ENCODE measurements around the gene KCTD4.
"Not testable (repeated sequence)": the region's sequence is repeated elsewhere in the genome, so short reads cannot be mapped to it uniquely, and the experiment has no call there.

The KCTD4 gene

GRCh38 chr13:45209229-45209628 lies 8.4 kb upstream of the KCTD4 start:
- DNase-seq = no peak

- DNase-seq = no peak
Observed at GRCh38 chr13:45208132-45208531, 7.3 kb upstream of the KCTD4 start.

GRCh38 chr13:45207319-45207718 lies 6.5 kb upstream of the KCTD4 start:
- no peak for DNase-seq

- no peak for DNase-seq
Observed at GRCh38 chr13:45206340-45206739, 5.5 kb upstream of the KCTD4 start.

- no peak for DNase-seq
Observed at GRCh38 chr13:45205124-45205523, 4.3 kb upstream of the KCTD4 start.

- no peak for DNase-seq
Observed at GRCh38 chr13:45199711-45200110, 1.1 kb downstream of the KCTD4 start.

GRCh38 chr13:45198924-45199323 lies 1.9 kb downstream of the KCTD4 start:
- DNase-seq = no peak

GRCh38 chr13:45198041-45198440 lies 2.8 kb downstream of the KCTD4 start:
- no peak for DNase-seq

GRCh38 chr13:45196622-45197021 lies 4.2 kb downstream of the KCTD4 start:
- DNase-seq = no peak

- no peak for DNase-seq
Observed at GRCh38 chr13:45196096-45196495, 4.7 kb downstream of the KCTD4 start.

- DNase-seq = no peak
Observed at GRCh38 chr13:45195421-45195820, 5.4 kb downstream of the KCTD4 start.

GRCh38 chr13:45194081-45194939 lies 6.5 kb downstream of the KCTD4 start:
- no peak for DNase-seq

GRCh38 chr13:45191874-45192273 lies 9.0 kb downstream of the KCTD4 start:
- DNase-seq = no peak

- DNase-seq = not testable (repeated sequence)
Observed at GRCh38 chr13:45189511-45189910, 11.3 kb downstream of the KCTD4 start.

GRCh38 chr13:45189077-45189476 lies 11.8 kb downstream of the KCTD4 start:
- DNase-seq = not testable (repeated sequence)

- DNase-seq = no peak
Observed at GRCh38 chr13:45185286-45185685, 15.6 kb downstream of the KCTD4 start.

- DNase-seq = no peak
Observed at GRCh38 chr13:45184693-45185092, 16.2 kb downstream of the KCTD4 start.

- no peak for DNase-seq
Observed at GRCh38 chr13:45180713-45181601, 19.9 kb downstream of the KCTD4 start.

GRCh38 chr13:45180303-45180702 lies 20.5 kb downstream of the KCTD4 start:
- no peak for DNase-seq

- no peak for DNase-seq
Observed at GRCh38 chr13:45179428-45179827, 21.4 kb downstream of the KCTD4 start.

- DNase-seq = no peak
Observed at GRCh38 chr13:45178349-45179162, 22.3 kb downstream of the KCTD4 start.

GRCh38 chr13:45174478-45174877 lies 26.4 kb downstream of the KCTD4 start:
- no peak for DNase-seq

- no peak for DNase-seq
Observed at GRCh38 chr13:45168555-45168930, 32.3 kb downstream of the KCTD4 start.

All from activated effector memory CD4-positive, alpha-beta T cell treated with anti-CD3 and anti-CD28 coated beads, Interleukin-2, amount 50 U/mL, for 16 hours (primary cell).